Tibial nerve (tissue), 3 donors: ENCODE results near the gene UGT1A7.

Experiments used
- POLR2A ChIP-seq, 2 donors: fragments of 450-650 bp; IDR thresholded peaks; one replicate each; pipeline ENCODE4 v1.6.1; 2017; ENCODE audit warnings: antibody characterized with exemption in 2 of 2, mild to moderate bottlenecking in 2 of 2, moderate library complexity in 2 of 2
- TF ChIP-seq, protein P1 (sequence below), 5 experiments: fragments of 200-600 bp in 3 of 5; fragments of 450-650 bp in 2 of 5; sonication (generic) in 3 of 5; IDR thresholded peaks; one replicate each; pipeline ENCODE4 v1.5.1; 2016 to 2019; ENCODE audit warnings: antibody characterized with exemption in 5 of 5, mild to moderate bottlenecking in 3 of 5, moderate library complexity in 2 of 5

DNA sequence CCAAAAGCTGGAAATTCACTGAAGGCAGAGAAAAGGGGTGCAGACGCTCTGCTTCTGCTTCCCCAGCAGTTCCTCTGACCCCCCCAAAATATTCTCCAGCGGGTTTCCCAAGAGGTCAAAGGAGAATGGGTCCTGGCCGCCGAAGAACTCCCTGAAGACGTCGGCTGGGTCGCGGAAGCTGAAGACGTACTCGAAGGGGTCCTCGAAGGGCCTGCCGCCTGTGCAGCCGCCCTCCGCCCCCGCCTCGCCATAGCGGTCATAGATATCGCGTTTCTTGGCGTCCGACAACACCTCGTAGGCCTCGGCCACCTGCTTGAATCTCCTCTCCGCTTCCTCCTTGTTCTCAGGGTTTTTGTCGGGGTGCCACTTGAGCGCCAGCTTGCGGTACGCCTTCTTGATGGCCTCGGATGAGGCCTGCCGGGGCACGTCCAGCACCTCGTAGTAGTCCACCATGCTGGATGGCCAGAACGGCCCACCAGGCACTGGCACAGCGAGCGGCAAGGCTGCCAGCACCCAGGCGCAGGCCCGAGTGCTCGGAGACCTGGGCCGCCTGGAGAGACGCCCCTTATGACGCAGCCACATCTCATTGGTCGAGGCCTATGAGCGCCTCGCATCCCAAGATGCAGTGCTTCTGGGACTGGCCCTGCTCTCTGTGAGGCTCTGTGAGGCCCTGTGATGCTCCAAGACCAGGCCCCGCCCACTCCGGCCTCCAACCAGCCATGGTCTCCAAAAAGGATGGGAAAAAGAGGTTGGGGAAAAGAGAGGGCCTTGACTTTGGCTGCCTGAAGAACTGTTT lies 62.0 kb downstream of the UGT1A7 start:
- TF ChIP-seq, protein P1, sequence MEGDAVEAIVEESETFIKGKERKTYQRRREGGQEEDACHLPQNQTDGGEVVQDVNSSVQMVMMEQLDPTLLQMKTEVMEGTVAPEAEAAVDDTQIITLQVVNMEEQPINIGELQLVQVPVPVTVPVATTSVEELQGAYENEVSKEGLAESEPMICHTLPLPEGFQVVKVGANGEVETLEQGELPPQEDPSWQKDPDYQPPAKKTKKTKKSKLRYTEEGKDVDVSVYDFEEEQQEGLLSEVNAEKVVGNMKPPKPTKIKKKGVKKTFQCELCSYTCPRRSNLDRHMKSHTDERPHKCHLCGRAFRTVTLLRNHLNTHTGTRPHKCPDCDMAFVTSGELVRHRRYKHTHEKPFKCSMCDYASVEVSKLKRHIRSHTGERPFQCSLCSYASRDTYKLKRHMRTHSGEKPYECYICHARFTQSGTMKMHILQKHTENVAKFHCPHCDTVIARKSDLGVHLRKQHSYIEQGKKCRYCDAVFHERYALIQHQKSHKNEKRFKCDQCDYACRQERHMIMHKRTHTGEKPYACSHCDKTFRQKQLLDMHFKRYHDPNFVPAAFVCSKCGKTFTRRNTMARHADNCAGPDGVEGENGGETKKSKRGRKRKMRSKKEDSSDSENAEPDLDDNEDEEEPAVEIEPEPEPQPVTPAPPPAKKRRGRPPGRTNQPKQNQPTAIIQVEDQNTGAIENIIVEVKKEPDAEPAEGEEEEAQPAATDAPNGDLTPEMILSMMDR (IDR thresholded peaks at IDR 0.05): no peak
- no peak for TF ChIP-seq POLR2A (IDR thresholded peaks at IDR 0.05)
